HG03135 (cell line): ENCODE measurements around the gene PAPOLA.
"Not testable (repeated sequence)": the region's sequence is repeated elsewhere in the genome, so short reads cannot be mapped to it uniquely, and the experiment has no call there.

Source experiments
- ATAC-seq: cut with Tn5 transposase; IDR thresholded peaks from one replicate; pipeline ENCODE4 v1.9.1; 2021; ENCODE audit warnings: mild to moderate bottlenecking, moderate library complexity; ENCODE audit not compliant: unreplicated experiment

The PAPOLA gene

DNA sequence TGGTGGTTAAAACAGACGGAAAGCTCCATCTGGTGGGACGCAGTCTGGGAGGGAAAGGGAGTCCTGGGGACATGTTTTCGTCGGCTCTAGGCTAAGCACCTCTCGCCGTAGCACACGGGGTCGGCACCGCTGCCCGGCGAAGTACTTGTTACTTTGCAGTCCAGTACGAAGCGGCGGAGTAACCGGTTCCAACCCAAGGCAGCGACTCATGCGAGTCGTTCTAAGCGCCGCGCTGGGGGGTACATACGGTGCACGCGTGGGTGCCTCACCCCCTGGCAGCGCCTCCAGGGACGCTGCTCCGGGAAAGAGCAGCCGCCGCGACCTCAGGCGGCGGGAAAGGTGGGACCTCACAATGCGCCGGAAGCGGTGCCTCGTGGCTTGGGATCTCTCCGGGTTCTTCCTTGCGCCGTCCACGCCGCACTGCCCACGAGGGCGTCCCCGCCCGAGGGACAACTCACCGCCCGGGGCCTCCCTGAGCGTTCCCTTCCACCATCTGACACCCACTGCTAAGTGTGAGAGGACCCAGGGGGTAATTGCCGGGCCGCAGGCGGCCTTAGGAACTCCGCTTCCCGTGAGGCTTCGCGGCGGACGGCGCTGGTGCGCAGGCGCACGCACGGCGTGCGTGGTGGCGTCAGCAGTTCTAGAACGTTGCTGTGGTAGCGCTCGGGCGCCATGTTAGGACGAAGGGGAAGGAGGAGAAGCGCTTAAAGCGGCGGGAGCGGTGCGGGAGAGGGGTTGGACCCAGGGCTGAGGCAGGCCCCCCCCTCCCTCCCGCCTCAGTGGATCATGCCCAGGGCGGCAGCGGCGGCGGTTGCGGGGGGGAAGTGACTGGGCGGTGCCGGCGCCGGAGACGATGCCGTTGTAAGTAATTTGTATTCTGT, at the start of gene PAPOLA:
Gene PAPOLA, plus strand, starts transcription at position 643 of the 881 bp plus-strand sequence. Its CDS starts 211 bp downstream, at position 854.
- ATAC-seq: peak; percentile 94

DNA sequence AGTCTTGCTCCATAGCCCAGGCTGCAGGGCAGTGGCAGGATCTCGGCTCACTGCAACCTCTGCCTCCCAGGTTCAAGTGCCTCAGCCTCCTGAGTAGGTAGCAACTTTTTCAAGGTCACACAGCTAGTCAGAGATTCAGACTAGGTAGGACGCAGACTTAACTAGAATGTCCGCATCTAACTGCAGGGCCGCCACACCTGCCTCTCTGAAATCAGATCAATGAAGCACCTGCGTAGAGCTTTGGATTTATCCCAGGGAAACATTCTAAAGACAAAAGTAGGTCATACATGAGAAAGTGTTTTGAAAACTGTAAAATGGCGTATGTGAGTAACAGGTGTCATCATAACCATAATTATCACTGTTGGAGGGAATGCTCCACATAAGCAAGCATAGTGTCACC, 49.5 kb upstream of the PAPOLA start:
- ATAC-seq: no peak

DNA sequence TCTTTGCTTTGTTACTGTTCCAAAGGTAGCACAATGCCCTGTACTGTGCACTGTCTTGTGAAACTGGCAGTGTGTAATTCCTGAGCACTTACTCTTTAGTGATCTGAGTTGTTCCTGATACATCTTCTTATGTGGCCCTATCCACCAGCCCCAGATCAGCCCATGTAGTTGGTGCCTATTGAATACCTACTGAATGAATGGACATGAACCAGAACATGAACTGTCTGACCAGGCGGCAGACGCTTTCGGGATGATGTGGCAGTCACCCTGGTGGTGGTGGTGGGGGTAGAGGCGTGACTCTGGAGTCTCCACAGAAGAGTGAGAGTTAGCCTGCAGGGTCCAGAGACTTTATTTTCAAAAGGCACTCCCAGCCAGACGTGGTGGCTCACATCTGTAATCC, 46.6 kb upstream of the PAPOLA start:
- ATAC-seq: no peak

DNA sequence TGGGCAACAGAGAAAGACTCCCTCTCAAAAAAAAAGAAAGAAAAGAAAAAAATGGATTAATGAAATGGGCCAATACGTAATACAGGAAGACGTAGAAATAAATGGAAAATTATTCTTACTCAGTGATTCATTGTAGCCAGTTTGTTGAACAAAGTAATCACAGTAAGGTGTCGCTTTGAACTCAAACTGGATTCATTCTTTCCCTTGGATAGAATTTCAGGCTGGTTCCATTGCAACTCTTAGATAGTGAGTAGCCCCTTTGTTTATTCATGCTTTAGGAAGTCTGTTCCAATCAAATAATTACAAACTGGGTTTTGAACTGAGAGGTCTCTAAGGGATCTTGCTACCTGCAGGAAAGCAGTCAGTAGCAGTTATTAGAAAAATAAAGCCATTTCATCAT, 42.3 kb upstream of the PAPOLA start:
- no peak for ATAC-seq

DNA sequence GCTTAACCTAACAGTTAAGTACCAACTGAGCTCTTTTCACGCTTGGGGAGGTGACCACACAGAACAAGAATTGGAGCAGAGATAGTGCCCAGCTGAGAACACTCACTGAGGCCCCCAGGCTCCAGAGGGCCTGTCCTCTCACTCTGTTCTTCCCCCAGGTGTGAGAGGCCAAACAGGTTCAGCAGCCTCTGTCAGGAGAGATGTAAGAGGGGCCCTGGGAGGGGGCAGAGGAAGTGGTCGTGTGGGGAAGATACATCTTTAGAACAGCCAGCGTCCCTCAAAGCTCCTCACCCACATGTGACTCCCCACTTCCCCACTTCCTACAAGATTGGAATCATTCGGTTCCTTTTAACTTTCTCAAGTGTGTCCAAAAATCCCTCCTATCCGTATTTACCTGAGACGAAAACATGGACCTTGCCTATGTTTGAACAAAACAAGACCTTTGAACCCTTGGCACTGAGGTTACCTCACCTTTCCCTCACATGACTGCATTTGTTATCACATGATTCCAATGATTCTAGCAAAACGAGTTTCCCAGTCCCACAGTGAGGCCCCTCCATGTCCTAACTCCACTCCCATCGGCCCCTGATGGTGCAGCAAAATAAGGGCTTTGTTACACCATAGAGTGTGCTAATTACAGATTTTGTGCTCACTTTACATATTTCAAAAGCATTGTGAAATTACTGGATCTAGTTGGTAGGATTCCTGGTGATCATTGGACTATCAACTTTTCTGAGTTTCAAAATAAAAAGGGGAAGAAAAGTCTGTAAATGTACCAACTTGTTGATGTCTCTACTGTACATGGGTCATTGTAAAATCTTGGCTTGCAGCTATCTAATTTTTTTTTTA, 40.0 kb upstream of the PAPOLA start:
- no peak for ATAC-seq

DNA sequence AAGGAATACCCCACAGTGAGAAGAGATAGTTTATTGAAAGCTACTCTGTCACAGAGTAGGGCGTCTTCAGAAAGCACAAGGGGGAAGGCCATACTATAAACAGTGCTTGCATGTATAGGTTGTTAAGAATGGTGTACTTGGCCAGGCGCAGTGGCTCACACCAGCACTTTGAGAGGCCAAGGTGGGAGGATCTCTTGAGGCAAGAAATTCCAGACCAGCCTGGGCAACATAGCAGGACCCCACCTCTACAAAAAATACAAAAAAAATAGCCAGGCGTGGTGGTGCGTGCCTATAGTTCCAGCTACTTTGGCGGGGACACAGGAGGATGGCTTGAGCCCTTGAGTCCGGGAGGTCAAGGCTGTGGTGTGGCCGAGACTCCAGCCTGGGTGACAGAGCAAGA, 38.0 kb upstream of the PAPOLA start:
- no peak for ATAC-seq

DNA sequence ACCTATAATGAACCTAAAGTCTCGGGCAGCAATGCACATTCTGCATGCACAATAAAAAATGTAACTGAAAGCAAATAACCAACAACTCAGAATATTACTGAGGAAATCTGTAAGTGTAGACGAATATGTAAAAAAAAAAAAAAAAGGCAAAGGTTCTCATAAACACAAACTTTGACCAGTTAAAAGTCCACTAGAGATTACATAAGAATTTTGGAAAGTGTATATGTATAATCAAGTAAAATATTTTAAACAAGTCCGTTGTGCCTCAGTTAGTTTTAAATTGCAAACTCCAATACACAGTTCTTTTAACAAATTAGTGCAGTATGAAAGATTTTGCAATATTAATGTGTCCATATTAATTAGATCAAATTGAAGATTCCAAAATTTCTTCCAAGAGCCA, 35.3 kb upstream of the PAPOLA start:
- no peak for ATAC-seq

DNA sequence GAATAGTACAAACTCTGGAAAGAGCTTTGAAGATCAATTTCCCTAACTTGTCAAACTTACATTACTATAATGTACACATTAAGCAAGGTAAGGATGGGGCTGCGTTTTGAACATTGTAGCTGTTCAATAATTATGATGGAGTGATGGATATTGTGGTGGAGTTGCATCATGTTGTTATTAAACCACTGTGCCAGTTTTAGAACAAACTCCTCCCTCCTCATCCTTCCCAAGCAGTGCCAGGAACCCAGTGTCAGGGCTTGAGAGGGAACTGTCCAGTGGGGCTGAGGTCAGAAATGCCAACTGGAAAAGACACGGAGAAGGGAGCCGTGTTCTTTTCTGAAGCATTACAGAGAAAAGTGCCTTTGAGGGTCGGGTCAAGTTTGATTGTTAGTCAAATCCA, 31.9 kb upstream of the PAPOLA start:
- no peak for ATAC-seq

DNA sequence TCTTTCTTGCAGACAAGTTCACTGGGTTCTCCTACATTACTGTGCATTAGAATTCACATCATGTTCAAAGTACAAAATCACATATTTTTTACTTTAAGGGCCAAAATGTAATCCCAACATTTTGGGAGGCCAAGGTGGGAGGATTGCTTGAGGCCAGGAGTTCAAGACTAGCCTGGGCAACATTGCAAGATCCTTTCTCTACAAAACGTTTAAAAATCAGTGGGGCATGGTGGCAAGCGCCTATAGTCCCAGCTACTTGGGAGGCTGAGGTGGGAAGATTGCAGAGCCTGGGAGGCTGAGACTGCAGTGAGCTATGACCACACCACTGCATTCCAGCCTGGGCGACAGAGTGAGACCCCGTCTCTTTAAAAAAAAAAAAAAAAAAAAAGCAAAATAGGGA, 31.2 kb upstream of the PAPOLA start:
- not testable (repeated sequence) for ATAC-seq

DNA sequence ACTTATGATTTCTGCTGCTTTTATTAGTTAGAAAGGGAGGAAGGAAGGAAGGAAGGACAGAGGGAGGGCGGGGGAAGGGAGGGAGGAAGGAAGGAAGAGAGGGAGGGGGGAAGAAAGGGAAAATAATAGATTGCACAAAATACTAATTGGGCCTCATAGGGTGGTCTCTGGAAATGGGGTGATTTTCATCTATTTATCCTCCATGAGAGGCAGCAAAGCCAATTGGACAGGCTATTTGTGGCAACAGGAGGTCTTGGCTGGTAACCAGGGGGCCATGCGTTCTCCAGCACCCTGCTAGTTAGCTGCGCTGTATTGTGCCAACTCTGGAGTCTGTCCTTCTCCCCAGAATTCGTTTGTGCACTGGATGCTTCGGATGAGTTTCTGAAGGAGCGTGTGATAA, 24.1 kb upstream of the PAPOLA start:
- ATAC-seq: no peak

DNA sequence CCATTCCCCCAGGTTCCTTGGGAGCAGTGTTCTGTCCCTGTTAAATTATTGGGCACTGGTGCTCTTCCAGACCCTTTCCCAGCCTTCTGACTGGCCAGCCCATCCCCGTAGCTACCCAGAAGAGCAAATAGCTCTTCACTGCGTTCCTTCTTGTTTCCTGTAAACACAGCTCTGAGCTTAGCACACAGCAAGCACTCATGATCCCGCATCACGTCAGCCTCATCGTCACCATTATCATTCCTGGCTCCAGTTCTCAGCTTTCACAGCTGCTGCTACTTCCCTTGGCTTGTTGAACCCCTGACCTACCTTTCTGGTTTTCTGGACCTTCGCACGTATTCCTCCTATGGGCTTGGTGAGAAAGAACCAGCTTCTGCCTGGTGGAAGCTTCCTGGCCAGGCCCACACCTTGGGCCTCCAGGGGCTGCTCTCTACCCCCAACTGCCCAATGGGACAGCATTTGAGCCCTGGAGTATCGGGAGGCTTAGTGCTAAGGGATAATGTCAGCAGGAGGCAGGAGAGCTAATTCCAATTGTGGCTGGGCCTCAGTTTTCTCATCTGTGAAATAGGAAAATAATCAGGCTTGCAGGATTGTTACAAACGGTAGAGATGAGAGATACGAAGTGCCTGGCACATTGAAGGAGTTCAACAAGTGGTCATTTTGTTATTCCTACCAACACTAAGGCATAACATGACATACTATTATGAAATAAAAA, 22.6 kb upstream of the PAPOLA start:
- ATAC-seq: no peak

DNA sequence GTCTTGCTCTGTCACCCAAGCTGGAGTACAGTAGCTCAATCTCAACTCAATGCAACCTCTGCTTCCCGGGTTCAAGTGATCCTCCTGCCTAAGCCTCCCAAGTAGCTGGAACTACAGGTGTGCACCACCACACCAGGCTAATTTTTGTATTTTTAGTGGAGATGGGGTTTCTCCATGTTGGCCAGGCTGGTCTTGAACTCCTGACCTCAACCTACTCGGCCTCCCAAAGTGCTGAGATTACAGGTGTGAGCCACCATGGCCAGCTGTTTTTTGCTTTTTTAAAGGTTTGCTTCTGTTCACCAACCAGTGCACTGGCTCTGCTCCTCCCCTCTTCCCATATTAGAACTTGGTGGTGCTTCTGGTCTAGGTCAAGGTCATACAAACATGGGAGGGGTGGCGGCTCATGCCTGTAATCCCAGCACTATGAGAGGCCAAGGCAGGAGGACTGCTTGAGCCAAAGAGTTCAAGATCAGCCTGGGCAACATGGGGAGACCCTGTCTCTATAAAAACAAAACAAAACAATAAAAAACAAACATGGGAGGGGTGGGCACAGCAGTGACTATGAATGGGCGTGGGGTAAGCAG, 20.4 kb upstream of the PAPOLA start:
- ATAC-seq: no peak

DNA sequence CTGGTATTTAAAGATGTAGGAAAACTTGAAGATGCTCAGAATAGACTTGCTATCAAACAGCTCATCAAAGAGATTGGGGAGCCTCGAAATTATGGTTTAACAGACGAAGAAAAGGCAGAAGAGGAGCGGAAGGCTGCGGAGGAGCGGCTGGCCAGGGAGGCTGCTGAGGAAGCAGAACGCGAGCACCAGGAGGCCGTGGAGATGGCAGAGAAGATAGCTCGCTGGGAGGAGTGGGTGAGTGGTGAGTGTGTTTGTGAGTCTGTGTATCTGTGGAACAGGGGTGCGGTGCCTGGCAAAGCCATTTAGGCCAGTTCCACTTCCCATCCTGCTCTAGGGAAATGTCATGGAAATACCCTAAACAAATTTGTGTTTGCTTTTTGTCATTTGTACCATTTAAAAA, 19.2 kb upstream of the PAPOLA start:
- no peak for ATAC-seq

DNA sequence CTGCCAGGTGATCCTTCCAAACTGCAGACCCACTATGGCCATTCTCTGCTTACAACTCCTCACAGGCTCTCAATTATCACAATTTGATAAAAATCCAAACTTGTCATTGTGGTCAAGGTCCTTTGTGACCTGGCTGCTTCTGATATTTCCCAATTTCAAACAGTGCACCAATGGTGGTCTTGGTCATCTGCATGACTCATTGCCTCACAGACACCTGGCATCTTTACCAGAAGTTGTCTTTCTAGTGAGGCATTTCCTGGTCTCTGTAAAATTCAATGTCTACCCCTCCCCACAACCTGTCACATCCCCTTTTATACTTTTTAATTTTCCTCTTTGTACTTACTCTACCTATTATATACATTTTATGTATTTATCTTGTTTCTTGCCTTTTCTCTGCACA, 17.8 kb upstream of the PAPOLA start:
- no peak for ATAC-seq

DNA sequence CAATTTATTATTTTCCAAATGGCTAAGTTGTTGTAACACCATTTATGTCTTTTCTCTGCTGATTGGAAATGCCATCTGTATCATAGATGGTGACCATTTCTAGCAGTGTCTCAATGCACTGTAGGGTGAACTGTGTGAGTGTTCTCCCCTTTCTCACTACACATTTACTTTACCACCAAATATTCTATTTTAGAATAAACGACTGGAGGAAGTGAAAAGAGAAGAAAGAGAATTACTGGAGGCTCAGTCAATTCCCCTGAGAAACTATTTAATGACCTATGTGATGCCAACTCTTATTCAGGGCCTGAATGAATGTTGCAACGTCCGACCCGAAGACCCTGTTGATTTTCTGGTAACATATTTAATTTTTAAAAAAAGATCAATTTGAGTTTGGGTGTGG, 15.5 kb upstream of the PAPOLA start:
- ATAC-seq: no peak

DNA sequence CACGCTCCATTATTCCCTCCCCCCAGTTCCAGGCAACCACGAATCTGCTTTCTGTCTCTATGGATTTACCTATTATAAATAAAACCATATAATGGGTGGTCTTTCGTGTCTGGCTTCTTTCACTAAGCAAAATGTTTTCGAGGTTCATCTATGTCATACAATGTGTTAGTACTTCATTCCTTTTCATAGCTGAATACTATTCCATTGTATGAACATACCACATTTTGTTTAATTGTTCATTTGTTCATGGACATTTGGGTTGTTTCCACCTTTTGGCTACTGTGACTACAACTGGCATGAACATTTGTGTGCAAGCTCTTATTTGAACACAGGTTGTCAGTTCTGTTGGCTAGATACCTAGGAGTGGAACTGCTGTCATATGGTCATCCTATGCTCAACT, 12.9 kb upstream of the PAPOLA start:
- no peak for ATAC-seq

DNA sequence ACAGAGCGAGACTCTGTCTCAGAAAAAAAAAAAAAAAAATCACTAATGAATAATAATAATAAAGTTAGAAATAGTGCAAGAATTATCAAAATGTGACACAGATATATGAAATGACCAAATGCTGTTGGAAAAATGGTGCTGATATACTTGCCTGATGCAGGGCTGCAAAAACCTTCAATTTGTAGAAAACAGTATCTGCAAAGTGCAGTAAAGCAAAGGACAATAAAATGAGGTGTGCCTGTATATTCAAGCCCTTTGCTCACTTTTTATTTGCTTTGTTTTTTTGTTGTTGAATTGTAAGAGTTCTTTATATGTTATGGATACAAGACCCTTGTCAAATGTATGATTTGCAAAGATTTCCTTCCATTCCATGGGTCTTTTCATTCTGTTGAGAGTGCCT, 9.0 kb upstream of the PAPOLA start:
- ATAC-seq: no peak

DNA sequence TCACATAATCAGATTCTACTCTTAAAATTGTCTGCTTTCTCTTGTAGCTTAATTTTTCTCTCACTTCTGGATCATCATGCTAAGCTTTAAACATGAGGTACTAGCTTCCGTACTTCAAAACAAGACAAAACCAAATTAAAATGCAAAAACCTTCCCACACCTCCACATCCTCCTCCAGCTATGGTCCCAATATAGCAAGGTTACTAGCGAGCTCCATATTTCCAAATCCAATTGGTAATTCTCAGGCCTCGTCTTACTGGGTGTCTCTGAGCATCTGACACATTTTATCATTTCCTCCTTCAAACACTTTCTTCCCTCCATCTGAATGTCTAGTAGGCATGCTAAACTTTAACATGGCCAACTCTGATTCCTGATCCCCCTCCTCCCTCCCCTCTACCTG, 7.9 kb upstream of the PAPOLA start:
- ATAC-seq: no peak

DNA sequence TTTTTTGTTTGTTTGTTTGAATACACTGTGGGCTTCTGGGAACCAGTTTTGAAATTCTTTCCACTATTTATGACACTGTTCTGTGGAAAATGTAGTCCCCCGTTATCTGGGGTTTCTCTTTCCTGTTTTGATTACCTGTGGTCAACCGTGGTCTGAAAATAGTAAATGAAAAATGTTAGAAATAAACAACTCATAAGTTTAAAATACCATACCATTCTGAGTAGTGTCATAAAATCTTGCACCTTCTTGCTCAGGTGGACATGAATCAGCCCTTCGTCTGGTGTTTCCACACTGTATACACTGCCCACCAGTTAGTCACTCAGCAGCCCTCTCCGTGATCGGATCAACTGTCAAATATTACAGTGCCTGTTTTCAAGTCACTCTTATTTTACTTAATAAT, 5.1 kb upstream of the PAPOLA start:
- no peak for ATAC-seq

DNA sequence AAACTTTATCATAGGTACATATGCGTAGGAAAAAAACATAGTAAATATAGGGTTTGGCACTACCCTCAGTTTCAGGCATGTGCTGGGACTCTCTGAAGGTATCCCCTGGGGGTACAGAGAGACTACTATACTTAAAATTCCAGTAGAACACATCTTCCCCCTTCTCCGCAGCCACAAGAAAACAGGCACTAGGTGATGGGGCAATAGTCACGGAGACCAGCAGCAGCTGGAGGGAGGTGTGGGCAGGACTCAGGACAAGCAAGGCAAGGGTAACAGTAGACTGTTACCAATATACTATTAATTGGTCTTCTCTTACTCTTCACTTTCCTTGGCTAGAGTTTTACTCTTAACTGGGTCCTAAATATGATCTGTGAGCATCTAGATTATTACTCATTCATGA, 4.6 kb upstream of the PAPOLA start:
- ATAC-seq: no peak

DNA sequence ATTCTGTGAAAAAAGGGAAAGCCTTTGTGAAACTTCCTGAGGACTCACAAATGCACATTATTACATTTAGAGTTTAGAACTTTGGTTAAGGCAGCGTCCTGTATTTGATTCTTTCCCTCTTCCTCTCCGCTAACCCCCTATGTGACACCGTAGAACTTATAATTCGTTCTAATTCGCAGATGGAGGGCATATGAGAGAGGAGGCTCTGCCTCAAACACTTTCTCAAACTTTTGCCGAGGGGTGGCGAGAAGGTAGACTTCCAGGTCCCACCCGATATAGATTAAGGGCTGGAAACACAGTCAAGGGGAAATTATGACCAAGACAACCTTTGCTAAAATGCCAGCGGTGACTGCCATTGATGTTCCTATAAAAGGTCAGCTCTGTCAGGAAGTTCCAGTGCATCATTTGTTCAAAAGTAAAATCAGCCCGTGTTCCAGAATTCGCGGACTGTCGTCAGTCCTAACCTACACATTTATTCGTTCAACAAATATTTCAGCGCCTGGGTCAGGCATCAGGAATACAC, 904 bp upstream of the PAPOLA start:
- ATAC-seq: no peak
